Brain microvascular endothelial cell (primary cell): Measurements from ENCODE around the gene NRXN3.

Source experiments
- DNase-seq: peaks from one replicate; pipeline ENCODE4 v3.0.0-alpha.2; 2020
- H3K27ac ChIP-seq: fragments of 250-450 bp; sonication (Bioruptor Pico); 2 replicates; pipeline ENCODE4 v1.5.1; 2020; ENCODE audit warnings: mild to moderate bottlenecking, moderate library complexity
- H3K27me3 ChIP-seq: fragments of 250-450 bp; sonication (Bioruptor Pico); replicated peaks from 2 replicates; pipeline ENCODE4 v1.5.1; 2020; ENCODE audit warnings: mild to moderate bottlenecking
- H3K36me3 ChIP-seq: fragments of 250-450 bp; sonication (Bioruptor Pico); replicated peaks from 2 replicates; pipeline ENCODE4 v1.5.1; 2020; ENCODE audit warnings: mild to moderate bottlenecking
- H3K4me3 ChIP-seq: 2 replicates; pipeline ENCODE4 v1.5.1; 2011; ENCODE audit warnings: low read depth, mild to moderate bottlenecking, control low read depth, low read length, moderate library complexity
- in situ Hi-C: cut with HindIII; loops from 2 replicates; pipeline ENCODE4 v1.10.0; 2017; ENCODE audit warnings: low sequenced_read_pairs, low pct_ligation_motif_present
- TF ChIP-seq, protein P1 (sequence below): IDR thresholded peaks from 2 replicates; pipeline ENCODE4 v1.5.1; 2011; ENCODE audit warnings: low read depth, mild to moderate bottlenecking, moderate library complexity, low read length, control low read depth, inconsistent platforms; ENCODE audit errors: missing control alignments

NRXN3 gene

DNA sequence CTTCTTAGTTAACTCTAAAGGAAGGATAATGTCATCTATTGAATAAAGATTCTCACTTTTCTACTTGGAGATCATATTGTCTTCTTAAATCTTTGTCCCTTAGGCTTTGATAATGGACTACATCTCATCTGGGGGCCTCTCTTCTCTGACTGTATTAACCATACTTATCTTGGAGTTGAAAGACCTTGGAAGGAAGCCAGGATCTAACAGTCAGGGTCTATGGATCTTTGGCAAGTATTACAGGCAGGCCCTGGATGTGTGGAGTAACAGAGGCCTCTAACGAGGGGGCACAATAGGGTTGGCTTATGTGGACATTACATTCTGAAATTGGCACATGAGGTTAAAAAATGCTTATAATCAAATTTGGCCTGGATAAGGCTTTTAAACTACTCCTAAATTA lies 513.8 kb downstream of the NRXN3 start:
- in situ Hi-C loops: no loop called here
- DNase-seq: no peak
- Histone ChIP-seq H3K4me3 (no peak overlapping the region), H3K27ac (no peak overlapping the region), H3K27me3 (no peaks in the 10 kb centered on the region), H3K36me3 (no peaks in the 10 kb centered on the region)
- TF ChIP-seq, protein P1, sequence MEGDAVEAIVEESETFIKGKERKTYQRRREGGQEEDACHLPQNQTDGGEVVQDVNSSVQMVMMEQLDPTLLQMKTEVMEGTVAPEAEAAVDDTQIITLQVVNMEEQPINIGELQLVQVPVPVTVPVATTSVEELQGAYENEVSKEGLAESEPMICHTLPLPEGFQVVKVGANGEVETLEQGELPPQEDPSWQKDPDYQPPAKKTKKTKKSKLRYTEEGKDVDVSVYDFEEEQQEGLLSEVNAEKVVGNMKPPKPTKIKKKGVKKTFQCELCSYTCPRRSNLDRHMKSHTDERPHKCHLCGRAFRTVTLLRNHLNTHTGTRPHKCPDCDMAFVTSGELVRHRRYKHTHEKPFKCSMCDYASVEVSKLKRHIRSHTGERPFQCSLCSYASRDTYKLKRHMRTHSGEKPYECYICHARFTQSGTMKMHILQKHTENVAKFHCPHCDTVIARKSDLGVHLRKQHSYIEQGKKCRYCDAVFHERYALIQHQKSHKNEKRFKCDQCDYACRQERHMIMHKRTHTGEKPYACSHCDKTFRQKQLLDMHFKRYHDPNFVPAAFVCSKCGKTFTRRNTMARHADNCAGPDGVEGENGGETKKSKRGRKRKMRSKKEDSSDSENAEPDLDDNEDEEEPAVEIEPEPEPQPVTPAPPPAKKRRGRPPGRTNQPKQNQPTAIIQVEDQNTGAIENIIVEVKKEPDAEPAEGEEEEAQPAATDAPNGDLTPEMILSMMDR: no peak

DNA sequence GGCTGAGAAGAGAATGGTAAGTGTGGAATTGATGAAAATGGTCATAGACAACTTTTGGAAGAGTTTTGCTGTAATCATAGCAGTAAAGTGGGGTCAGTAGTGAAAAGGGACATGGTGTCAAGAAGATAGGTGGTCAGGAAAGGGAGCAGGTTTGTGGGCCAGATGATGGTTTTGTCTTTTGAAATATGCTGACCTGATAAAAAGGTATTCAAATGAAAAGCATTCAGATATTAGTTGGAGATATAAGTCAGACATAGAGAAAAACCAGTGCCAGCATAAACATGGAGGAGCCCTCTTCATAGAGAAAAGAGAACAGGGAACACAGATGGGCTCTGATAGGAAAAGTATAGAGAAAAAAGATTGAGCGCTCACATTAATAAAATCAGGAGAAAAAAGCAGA lies 518.3 kb downstream of the NRXN3 start:
- in situ Hi-C loops: no loop called here
- no peak overlapping the region for H3K27ac ChIP-seq
- no peak overlapping the region for H3K4me3 ChIP-seq
- TF ChIP-seq, protein P1: no peak
- no peaks in the 10 kb centered on the region for H3K36me3 ChIP-seq
- H3K27me3 ChIP-seq: no peaks in the 10 kb centered on the region
- DNase-seq: no peak

DNA sequence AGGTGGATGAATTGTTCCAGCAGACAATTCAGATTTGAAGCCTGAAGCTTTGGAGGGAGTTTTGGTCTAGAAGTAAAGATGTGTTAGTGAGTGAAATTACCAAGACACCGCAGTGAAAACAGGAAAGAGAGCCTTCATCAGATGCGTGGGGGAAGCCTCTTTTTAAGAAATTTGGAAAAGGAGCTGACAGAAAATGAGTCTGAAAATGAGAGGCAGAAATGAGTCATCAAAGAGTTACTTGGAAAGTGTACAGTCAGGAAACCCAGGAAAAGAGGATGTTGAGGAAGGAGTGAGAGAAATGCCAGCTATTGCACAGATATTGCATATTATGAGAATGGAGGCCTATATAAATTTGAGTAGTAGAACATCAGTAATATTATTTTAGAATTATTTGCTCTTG lies 520.7 kb downstream of the NRXN3 start:
- Histone ChIP-seq H3K27ac (no peak overlapping the region), H3K27me3 (no peaks in the 10 kb centered on the region), H3K36me3 (no peaks in the 10 kb centered on the region), H3K4me3 (no peak overlapping the region)
- in situ Hi-C loops: no loop called here
- TF ChIP-seq, protein P1: no peak
- no peak for DNase-seq

DNA sequence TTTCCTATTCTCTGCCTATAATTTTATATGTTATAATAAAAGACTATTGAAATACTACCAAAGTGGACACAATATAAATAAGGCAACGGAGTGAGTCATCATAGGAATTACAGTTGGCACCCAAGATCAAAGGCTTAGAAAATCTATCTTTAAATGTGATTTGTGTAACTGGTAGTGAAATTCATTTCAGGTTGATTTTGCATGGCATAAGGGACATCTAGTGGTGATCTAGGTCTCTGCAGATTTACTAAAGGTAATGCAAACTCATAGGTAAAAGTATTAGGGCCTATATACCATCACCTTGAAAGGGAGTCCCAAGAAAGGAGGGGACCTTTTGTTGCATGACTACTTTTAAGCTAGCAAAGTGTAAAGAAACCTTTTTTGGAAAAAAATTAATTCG lies 527.2 kb downstream of the NRXN3 start:
- TF ChIP-seq, protein P1: peak; percentile 52
- no peaks in the 10 kb centered on the region for H3K27me3 ChIP-seq
- DNase-seq: peak; percentile 5
- no peak overlapping the region for H3K4me3 ChIP-seq
- no peak overlapping the region for H3K27ac ChIP-seq
- H3K36me3 ChIP-seq: no peaks in the 10 kb centered on the region
- in situ Hi-C loops: no loop called here

DNA sequence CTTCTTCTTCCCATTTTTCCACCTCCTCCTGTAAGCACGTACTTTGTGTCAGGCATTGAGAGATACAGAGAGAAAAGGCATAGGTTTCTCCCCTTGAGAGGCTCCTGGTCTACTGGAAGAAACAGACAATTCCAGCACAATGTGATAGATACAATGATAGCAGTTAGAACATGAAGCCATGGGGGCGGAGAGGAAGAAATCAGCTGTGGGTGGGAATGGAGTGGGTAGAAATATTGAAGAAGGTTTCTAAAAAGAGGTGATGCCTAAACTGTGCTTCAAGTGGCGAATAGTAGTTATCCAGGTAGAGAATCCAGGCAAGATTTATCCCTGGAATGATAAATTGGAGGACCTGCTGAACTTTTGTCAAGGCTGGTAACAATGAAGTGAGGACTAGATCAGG lies 528.8 kb downstream of the NRXN3 start:
- TF ChIP-seq, protein P1: no peak
- H3K4me3 ChIP-seq: no peak overlapping the region
- no peak for DNase-seq
- H3K27me3 ChIP-seq: no peaks in the 10 kb centered on the region
- no peaks in the 10 kb centered on the region for H3K36me3 ChIP-seq
- H3K27ac ChIP-seq: no peak overlapping the region
- in situ Hi-C loops: no loop called here

DNA sequence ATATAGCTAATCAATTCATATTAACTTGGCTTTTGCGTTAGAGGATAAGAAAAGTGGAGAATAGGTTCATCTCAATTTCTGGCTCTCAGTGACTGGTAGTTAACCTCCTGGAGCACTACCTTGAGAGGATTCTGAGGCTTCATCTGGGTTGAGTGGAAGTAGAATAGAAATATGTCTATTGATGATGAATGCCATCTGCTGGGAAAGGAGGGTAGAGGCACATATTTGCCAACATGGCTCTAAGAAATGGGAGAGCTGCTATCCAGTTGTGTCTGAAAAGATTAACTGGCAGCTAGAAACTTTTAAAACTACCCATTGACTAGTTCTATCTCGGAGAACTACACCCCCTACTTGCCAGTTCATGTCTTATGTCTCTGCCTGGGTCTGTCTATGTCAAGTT lies 530.1 kb downstream of the NRXN3 start:
- DNase-seq: no peak
- Histone ChIP-seq H3K36me3 (no peaks in the 10 kb centered on the region), H3K27me3 (no peaks in the 10 kb centered on the region), H3K27ac (no peak overlapping the region), H3K4me3 (no peak overlapping the region)
- TF ChIP-seq, protein P1: peak; percentile 11
- in situ Hi-C loops: no loop called here
